ENCODE measurements around the gene BCL2L2.
"Not testable (repeated sequence)": the region's sequence is repeated elsewhere in the genome, so short reads cannot be mapped to it uniquely, and the experiment has no call there.

The BCL2L2 gene

DNA sequence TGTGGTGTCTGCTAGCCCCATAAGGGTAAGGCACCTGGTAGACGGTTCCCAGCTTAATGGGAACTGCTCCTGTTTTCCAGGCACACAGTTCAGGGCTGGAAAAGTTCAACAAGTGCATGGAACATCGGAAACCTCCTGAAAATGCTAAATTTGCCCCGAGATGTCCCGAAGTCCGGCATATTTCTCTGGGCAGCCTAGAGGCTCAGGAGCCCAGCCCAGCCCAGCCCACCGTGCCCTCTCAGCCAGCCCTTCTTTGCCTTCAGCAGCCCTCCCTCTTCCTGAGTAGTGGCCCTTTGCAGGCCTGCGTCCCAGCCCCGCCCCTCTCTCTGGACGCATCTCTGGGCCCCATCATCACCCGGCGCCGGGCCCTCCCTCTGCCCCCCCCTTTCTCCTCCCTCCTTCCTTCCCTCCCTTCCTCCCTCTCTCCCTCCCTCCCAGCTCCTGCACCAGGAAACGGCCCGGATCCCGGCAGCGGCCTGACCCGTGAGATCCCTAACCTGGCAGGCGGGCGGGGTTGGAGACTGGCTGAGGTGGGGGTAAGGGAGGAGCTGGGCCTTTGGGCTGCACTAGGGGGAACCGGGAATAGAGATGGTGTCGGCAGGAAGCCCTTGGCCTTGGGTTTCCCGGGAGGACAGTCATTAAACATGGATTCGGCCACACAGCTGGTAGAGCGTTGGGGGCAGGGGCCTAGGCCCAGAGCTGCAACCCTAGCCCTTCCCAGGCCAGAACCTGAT is at the start of gene BCL2L2:
BCL2L2 (plus strand) TSS at position 422 of the 734 bp plus-strand sequence. CDS start 935 bp downstream, outside the sequence.
- DNase-seq, result peak; percentile 87

DNA sequence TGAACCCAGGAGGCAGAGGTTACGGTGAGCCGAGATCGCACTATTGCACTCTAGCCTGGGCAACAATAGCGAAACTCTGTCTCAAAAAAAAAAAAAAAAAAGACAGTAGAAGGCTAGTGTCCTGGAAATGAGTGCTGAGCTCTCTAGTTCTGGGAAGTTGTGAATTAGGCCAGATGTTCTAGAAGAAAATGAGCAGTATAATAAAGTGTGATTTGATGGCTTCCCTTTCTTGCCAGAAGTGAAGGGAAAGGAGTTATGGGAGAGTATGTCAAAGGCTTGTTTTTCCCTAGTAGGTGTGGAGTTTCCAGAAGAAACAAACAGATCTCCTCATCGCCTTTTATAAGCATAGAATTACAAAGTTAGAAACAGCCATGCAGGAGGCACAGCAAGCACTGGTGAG is 48.4 kb upstream of the BCL2L2 start:
- no peak for DNase-seq

GRCh38 chr14:23259426-23259825 is 47.2 kb upstream of the BCL2L2 start:
- DNase-seq, result no peak

DNA sequence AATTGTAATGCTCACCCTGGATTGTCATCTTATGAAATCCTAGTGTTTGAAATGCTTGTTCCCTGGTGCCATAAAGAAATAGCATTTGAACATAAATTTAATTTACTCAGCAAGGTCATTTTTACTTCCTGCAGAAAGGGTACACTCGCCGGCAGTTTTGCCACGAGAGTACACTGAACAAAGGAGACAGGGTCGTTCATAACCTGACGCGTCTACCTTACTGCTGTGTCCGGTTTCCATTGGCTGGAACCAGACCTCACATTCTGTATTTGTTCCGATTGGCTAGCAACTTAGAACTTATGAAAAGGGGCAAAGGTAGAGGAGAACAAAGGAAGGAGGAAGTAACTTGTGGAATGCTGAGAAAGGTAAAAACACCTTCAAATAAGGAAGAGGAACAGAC is 45.8 kb upstream of the BCL2L2 start:
- not testable (repeated sequence) for DNase-seq

DNA sequence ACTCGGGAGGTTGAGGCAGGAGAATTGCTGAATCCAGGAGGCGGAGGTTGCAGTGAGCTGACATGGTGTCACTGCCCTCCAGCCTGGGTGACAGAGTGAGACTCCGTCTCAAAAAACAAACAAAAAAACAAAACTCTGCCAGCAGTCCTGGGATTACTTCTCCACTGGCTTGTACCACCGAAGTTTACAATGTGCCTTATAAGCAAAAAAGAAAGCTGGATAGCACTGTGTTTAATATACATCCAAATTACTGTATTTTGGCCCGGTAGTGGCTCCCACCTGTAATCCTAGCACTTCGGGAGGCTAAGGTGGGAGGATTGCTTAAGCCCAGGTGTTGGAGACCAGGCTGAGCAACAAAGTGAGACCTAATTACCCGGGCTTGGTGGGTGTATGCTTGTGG is 37.4 kb upstream of the BCL2L2 start:
- DNase-seq, result no peak

- DNase-seq, result no peak
Observed at GRCh38 chr14:23275412-23275811, 31.2 kb upstream of the BCL2L2 start.

GRCh38 chr14:23277189-23277588 is 29.4 kb upstream of the BCL2L2 start:
- DNase-seq, result no peak

GRCh38 chr14:23277928-23278327 is 28.7 kb upstream of the BCL2L2 start:
- DNase-seq, result not testable (repeated sequence)

DNA sequence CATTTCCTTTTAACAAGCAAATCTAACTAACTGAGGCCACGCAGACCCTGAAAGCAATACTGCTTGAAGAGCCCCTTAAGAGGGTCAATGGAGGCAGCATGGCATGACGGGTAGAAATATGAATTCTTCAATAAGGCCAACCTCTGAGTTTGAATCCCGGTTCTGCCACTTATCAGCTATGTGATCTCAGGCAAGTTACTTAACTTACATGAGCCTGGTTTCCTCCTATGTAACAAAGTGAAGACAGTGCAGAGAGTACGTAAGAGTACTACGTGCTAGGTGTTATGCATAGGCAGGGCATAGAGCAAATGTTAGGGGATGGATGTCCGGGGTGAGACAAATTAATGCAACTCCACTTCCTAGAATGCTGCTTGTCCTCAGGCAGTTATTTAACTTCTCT is 25.4 kb upstream of the BCL2L2 start:
- DNase-seq, result no peak

DNA sequence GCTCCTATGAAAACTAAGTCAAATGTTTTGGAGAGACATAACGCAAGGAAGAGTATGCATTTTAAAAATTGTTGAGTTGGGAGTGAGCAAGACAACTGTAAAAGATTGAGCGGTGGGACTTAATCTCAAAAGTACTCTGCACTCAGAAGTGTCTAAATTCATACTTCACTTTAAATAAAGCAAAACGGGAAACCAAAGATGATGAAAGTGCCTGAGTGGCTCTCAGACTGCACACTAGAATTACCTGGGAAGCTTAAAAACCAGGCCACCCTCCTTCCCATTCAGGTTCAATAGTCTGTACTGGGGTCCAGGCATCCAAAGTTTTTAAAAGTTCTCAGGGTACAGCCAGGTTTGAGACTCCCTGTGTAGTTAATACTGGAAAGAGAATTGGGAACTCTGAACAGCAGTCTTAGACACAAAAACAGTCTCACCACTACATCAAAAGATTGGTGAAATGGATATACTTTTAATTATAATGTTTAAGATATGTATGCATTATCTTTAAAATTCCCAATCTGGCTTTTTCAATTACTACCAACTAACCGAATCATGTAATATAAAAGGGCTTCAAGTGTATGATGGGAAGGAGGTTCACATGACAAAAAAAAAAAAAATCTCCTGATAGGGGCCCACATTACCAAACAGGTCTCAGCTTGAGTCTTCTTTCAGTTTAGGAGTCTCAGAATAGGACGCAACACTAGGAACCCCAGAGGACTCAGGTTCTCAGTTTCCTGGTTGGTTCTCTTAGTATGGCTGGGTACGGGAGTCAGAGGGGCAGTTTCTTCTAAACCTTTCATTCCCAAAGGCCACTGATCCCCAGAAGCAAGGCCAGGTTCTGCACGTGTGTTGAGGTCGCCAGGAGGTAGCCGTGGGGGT is 21.7 kb upstream of the BCL2L2 start:
- no peak for DNase-seq

- DNase-seq, result no peak
Observed at GRCh38 chr14:23285530-23286019, 21.1 kb upstream of the BCL2L2 start.

- peak; percentile 97 for DNase-seq
Observed at GRCh38 chr14:23286020-23286901, 20.4 kb upstream of the BCL2L2 start, which contains the start of gene HOMEZ. Gene HOMEZ, minus strand, starts transcription at chr14:23286132. Its CDS starts 180 bp downstream, at chr14:23285952.

DNA sequence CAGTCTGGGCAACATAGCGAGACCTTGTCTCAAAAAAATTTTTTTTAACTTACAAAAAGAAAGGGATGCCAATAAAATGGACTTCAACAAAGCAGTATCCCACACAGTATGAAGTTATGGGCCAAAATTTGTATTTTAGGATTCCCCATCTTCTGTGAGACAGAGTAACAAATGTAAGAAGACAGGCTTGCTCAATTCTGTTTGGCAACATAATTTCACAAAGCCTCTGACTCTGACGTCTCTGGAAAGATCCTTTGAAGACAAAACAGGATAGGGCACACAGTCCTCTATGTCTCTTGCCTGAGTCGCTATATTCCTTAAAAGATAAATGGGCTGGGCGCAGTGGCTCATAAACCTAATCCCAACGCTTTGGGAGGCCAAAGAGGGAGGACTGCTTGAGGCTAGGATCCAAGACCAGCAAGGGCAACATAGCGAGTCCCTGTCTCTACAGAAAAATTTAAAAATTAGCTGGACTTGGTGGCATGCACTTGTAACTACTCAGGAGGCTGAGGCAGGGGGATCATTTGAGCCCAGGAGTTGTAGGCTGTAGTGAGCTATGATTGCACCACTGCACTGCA is 19.6 kb upstream of the BCL2L2 start:
- no peak for DNase-seq

- DNase-seq, result peak; percentile 23
Observed at GRCh38 chr14:23294734-23295561, 11.7 kb upstream of the BCL2L2 start.

GRCh38 chr14:23296012-23296777 is 10.4 kb upstream of the BCL2L2 start:
- DNase-seq, result no peak

DNA sequence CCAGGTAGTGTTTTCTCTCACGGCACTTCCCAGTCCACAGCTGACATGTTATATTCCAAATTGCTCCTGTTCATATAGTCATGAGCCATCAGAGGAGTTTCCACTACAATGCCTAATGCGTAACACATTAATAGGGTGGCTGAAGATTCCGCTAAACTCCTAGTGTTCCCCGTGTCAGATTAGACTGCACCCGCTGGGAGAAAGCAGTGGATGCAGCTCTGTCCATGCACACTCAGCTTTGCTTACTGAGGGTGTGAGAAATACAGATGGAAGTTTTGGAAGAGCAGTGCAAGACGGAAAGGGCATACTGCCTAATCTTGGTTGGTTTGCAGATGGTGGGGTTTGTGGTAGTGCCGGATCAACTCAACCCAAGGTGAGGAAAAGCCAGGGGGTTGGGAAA is 9.5 kb upstream of the BCL2L2 start:
- no peak for DNase-seq

- DNase-seq, result no peak
Observed at GRCh38 chr14:23297611-23298277, 8.9 kb upstream of the BCL2L2 start.

DNA sequence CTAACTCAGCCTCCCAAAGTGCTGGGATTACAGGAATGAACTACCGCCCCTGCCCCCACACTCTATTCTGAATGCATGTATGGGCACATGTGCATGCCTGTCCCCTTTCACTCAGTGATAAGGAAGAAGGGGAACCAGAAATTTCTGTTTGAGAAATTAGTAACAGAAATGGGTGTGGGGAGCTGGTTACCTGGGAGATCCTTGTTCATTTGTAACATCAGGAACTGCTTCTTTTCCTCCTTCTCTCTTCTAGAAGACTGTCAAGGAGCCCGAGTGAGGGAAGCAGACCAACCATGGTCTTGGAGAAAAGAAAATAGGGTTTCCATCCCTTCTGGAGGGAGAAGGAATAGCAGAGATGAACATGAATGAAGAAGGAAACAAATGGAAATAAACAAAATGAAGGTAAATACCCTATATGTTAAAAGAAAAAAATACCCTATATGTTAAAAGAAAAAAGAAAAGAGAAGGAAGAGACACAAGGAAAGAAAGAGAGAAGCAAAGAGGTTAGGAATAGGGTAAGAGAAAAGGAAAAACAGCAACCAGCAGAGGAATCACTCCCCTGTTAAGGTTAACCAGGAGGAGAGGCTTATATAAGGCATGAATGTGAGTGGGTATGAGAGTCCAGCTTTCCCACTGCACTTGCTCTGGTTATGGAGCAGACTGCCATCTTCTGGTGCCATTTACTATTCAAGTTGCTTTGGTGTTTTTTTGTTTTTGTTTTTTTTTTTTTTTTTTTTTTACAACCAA is 7.2 kb upstream of the BCL2L2 start:
- peak; percentile 24 for DNase-seq

DNA sequence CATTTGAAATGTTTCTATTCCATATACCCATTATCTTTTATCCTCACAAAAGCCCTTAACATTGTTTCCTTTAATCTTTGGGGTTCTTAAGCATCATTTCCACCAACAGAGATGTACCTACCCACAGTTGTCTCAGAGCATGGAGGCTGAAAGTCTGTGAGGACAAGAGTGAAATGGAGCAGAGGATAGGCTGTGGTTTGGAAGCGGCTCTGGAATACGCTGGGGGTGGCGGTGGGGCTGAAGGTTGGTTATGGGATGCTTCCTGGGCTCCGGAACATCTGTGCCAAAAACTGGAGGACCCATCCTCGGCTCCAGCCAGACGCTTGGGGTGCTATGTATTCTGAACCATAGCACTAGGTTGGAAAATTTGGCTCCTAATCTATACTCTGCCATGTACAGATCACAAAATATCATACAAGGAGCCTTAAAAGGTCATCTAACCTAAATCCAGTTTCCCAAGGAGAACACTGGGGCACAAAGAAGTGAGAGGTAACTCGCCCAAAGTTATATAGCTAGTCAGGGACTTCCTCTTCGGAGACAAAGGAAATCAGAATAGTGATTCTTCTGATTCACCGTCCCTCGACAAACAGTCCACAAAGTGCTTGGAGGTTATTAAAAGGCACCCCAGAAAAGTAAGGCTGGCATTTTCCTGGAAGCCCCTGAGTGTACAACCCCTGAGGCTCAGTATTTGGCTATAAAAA is 6.5 kb upstream of the BCL2L2 start:
- no peak for DNase-seq
